GM12891 (cell line): ENCODE data around the gene CEP350.
A peak's percentile ranks its signal among the peaks of the same experiment; 100 is the strongest.

ENCODE experiments used
- DNase-seq: peaks from one replicate; pipeline ENCODE4 v3.0.0; 2011; ENCODE audit warnings: low spot score; ENCODE audit not compliant: insufficient read length
- FAIRE-seq: peaks from 2 replicates; lab custom pipeline; 2011; peaks lifted over from hg19 to GRCh38; lab: Jason Lieb, UNC
- PAX5 ChIP-seq: IDR thresholded peaks from 2 replicates; pipeline ENCODE4 v1.6.1; 2011; ENCODE audit warnings: low read length, moderate library complexity, mild to moderate bottlenecking; ENCODE audit not compliant: insufficient read depth, severe bottlenecking
- POLR2A ChIP-seq: IDR thresholded peaks from 2 replicates; pipeline ENCODE4 v1.6.1; 2011; ENCODE audit warnings: low read depth, low read length, control low read depth
- POLR2AphosphoS5 ChIP-seq: IDR thresholded peaks from 2 replicates; pipeline ENCODE4 v1.6.1; 2011; ENCODE audit warnings: low read depth, low read length, control low read depth
- POU2F2 ChIP-seq: IDR thresholded peaks from 2 replicates; pipeline ENCODE4 v1.6.1; 2011; ENCODE audit warnings: low read depth, mild to moderate bottlenecking, control low read depth, low read length, moderate library complexity
- SPI1 ChIP-seq: IDR thresholded peaks from 2 replicates; pipeline ENCODE4 v1.6.1; 2011; ENCODE audit warnings: low read depth, low read length, control low read depth
- TAF1 ChIP-seq: IDR thresholded peaks from 2 replicates; pipeline ENCODE4 v1.6.1; 2011; ENCODE audit warnings: low read depth, low read length, control low read depth

CEP350 gene

DNA sequence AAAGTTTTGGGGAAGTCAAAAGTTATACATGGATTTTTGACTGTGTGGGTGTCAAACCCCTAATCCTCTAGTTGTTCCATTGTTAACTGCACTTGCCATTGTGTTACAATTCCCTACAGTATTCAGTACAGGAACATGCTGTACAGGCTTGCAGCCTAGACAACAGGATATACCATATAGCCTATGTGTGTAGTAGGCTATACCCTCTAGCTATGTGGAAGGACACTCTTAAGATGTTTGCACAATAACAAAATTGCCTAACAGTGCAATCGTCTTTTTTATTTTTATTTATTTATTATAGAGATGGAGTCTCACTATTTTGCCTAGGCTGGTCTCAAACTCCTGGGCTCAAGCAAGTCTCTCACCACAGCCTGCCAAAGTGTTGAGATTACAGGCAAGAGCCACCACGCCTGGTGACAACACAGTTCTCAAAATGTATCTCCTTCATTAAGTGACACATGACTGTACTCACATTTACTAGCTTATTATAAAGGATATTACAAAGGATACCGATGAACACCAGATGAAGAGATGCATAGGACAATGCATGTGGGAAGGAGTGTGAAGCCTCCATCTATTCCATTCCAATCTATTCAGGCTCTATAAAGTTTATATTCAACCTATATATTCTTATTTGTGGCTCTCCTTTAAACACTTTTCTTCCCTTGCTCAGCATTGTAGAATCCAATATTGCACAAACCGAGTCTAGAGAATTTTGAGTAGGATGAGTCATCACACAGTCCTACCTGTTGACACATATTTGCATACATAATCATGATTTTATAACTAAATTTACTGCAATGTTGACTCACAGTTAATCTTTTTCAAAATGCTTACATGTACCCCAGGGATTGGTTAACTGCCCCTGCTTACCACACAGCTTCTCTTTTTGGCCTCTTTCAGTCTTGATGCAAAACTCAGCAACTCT lies 28.4 kb upstream of the CEP350 start:
- peak; percentile 13 for FAIRE-seq
- no peak for TF ChIP-seq POU2F2

DNA sequence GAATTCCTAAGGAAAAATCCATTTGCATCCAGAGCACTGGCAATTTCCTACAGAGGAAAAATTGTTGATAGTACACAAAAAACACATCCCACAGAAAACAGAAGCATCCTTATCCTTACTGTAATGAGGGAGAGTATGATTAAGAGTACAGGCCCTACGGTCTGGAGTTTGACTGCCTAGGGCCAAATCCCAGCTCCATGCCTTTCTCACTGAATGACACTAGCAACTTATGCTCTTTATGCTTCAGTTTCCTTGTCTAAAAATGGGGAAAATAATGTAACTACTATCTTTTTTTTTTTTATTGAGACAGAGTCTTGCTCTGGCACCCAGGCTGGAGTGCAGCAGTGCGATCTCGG lies 27.8 kb upstream of the CEP350 start:
- DNase-seq: no peak
- TF ChIP-seq PAX5 (no peak), POU2F2 (no peak), POLR2A (no peak), SPI1 (no peak), TAF1 (no peak), POLR2AphosphoS5 (no peak)
- FAIRE-seq: no peak

More for the DNA sequence above, 28.4 kb upstream of the CEP350 start:
- no peak for DNase-seq

DNA sequence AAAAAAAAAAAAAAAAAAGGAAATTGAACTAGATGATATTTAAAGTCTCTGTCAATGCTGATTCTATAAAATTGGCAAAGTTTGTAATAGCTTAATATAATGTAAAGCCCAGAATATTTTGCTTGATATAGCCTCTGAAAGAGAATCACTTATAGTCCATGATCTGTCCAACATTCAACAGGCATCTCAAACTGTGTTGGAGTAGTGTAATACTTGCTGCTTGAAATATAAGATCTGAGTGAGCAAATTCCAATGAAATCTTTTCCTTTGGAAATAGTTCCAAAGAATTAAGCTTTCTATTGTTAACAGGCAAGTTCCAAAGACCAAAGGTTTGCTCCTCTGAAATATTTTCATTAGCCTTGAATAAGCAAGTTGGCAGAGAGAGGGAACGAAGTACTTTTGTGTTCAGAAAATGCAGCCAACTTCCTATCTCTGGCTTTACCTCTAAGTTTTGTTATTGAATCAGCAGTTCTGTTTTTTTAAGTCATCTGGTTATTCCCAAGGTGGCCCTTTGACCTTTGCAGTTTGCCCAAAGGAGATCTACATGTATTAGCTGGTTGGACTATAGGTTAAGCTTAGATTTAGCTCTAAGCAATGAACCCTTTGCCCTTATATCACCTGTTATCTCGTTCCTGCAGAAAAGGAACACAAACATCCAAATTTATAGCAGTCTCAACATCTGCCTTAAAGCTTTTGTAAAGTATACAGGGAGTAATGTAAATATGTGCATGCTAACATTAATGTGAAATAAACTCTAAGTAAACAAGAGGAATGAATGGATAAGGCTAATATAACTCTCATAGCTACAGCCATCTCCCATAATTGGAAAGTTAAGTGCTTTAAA lies 24.4 kb upstream of the CEP350 start:
- DNase-seq (no peak), FAIRE-seq (no peak)
- no peak for TF ChIP-seq POU2F2
- TF ChIP-seq POLR2AphosphoS5: no peak
- no peak for TF ChIP-seq POLR2A
- TF ChIP-seq SPI1: no peak
- no peak for TF ChIP-seq TAF1
- TF ChIP-seq PAX5: no peak

GRCh38 chr1:179930867-179931266 lies 23.7 kb upstream of the CEP350 start:
- FAIRE-seq: no peak
- no peak for TF ChIP-seq PAX5
- no peak for TF ChIP-seq POLR2A
- TF ChIP-seq POU2F2: no peak
- TF ChIP-seq POLR2AphosphoS5: no peak
- TF ChIP-seq TAF1: no peak

GRCh38 chr1:179933219-179933618 lies 21.4 kb upstream of the CEP350 start:
- DNase-seq: no peak
- TF ChIP-seq POLR2AphosphoS5 (no peak), POU2F2 (no peak), POLR2A (no peak), SPI1 (no peak), TAF1 (no peak), PAX5 (no peak)
- no peak for FAIRE-seq

More at GRCh38 chr1:179930867-179931266, 23.7 kb upstream of the CEP350 start:
- no peak for DNase-seq

DNA sequence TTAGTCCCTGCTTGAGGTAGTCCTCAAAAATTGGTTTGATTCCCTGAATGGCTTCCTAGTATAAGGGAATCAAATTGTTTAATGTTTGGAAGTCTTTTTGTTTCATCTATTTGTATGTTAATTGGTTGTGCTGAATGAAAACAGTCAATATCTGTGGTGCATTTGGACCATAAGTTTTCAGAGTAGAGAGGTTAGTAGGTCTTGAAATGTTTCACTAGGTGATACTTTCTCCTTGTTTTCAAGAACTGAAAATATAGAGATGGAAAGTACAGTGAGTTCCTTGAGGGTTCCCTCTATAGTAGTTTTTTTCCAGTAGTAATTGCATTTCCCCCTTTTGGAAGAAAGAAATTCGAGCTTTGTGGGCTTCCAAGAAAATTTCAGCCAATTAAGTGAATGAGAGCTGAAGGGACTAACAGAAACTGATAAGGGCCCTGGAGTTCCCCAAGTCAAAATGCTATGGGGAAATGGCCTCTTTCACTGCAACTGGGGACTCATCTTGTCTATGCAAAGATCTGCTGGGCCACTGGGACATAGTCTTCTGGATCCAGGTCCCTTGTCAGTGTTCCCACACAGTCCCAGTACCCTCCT lies 18.6 kb upstream of the CEP350 start:
- FAIRE-seq (no peak), DNase-seq (no peak)
- no peak for TF ChIP-seq POLR2AphosphoS5
- no peak for TF ChIP-seq POLR2A
- no peak for TF ChIP-seq POU2F2
- TF ChIP-seq TAF1: no peak
- no peak for TF ChIP-seq PAX5
- peak; percentile 62 for TF ChIP-seq SPI1

DNA sequence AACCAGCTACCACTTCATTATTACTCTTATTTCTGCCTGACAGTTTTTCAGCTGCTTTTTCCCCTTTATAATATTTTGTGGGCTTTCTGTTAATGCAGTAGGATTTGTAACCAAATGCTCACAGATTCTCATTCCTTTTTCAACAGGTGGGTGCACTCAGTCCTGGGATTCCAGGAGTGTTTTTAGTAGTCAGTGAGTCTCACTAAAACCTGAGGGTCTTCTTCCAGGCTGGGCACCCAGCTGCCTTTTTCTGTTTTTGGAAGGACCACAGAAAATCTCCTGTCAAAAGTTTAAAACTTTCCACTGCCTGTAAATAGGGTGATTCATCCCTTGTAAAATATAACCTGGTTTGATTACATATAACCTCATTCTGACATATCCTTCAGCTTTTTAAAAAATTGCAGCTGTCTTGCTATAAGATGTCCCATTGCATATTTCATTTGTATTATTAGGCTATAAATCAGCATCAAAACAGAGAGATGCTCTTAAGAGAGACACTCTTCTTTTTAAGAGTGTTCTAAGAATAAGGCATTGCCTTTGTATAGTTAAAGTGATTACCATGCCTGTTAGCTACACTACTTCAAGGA lies 16.8 kb upstream of the CEP350 start:
- no peak for FAIRE-seq
- DNase-seq: no peak
- TF ChIP-seq SPI1: no peak
- no peak for TF ChIP-seq TAF1
- no peak for TF ChIP-seq POU2F2
- TF ChIP-seq PAX5: no peak
- no peak for TF ChIP-seq POLR2AphosphoS5
- TF ChIP-seq POLR2A: no peak

GRCh38 chr1:179938752-179939151 lies 15.9 kb upstream of the CEP350 start:
- FAIRE-seq (no peak), DNase-seq (no peak)
- TF ChIP-seq TAF1: no peak
- no peak for TF ChIP-seq PAX5
- TF ChIP-seq POLR2A: no peak
- no peak for TF ChIP-seq POLR2AphosphoS5
- TF ChIP-seq SPI1: no peak
- no peak for TF ChIP-seq POU2F2
